CD14-positive monocyte (primary cell): ENCODE measurements around the gene IDS. TPM values are rescaled to one million over a fixed set of nuclear protein-coding genes. Genes with fewer than 3 reads are reported as not detected.

Experiments used
- DNase-seq, 3 donors: peaks; one replicate each; pipeline ENCODE4 v3.0.0-alpha.2; 2011 to 2022
- H2AFZ ChIP-seq: 2 replicates; pipeline ENCODE4 v1.6.0; 2012; ENCODE audit warnings: mild to moderate bottlenecking, low read depth, low read length, inconsistent platforms; ENCODE audit not compliant: insufficient read depth, poor library complexity, severe bottlenecking
- H3K27ac ChIP-seq, 2 donors: 1 replicate in 1 of 2; 2 replicates in 1 of 2; pipeline ENCODE4 v1.5.1; 2012 to 2013; ENCODE audit warnings: low read length in 2 of 2, control low read depth in 1 of 2, inconsistent platforms in 1 of 2, low read depth in 1 of 2, mild to moderate bottlenecking in 1 of 2
- H3K27me3 ChIP-seq, 2 donors: one replicate each; pipeline versions ENCODE4 v1.6.0 to v1.6.1; 2011 to 2013; ENCODE audit warnings: low read length in 2 of 2; ENCODE audit not compliant: control insufficient read depth in 2 of 2, insufficient read depth in 2 of 2
- H3K36me3 ChIP-seq, 2 donors: replicated peaks in 1 of 2; 1 replicate in 1 of 2; 2 replicates in 1 of 2; pipeline versions ENCODE4 v1.5.1 to v1.6.1; 2012 to 2013; ENCODE audit warnings: low read length in 2 of 2, control low read depth in 1 of 2, inconsistent platforms in 1 of 2, mild to moderate bottlenecking in 1 of 2; ENCODE audit not compliant: insufficient read depth in 2 of 2, control insufficient read depth in 1 of 2
- H3K4me1 ChIP-seq, 2 donors: 1 replicate in 1 of 2; 2 replicates in 1 of 2; pipeline versions ENCODE4 v1.5.1 to v1.6.1; 2012 to 2013; ENCODE audit warnings: low read length in 2 of 2, control low read depth in 1 of 2, inconsistent platforms in 1 of 2, mild to moderate bottlenecking in 1 of 2, moderate library complexity in 1 of 2; ENCODE audit not compliant: insufficient read depth in 2 of 2, control insufficient read depth in 1 of 2
- H3K4me2 ChIP-seq: replicated peaks from 2 replicates; pipeline ENCODE3; 2012; ENCODE audit warnings: low read length, moderate library complexity, mild to moderate bottlenecking; ENCODE audit not compliant: poor library complexity, severe bottlenecking; ENCODE audit errors: extremely low read depth
- H3K4me3 ChIP-seq, 3 experiments: fragments of 200-600 bp in 1 of 3; sonication (generic) in 1 of 3; replicated peaks in 1 of 3; 1 replicate in 2 of 3; 2 replicates in 1 of 3; pipeline ENCODE4 v1.5.1; 2011 to 2013; ENCODE audit warnings: low read length in 3 of 3, mild to moderate bottlenecking in 3 of 3, control low read depth in 2 of 3, low read depth in 2 of 3, inconsistent platforms in 1 of 3, moderate library complexity in 1 of 3
- H3K79me2 ChIP-seq: 2 replicates; pipeline ENCODE4 v1.6.0; 2012; ENCODE audit warnings: mild to moderate bottlenecking, control low read depth, inconsistent platforms, low read length, moderate library complexity; ENCODE audit not compliant: insufficient read depth
- H3K9ac ChIP-seq: 2 replicates; pipeline ENCODE4 v1.6.0; 2017; ENCODE audit warnings: low read length, mild to moderate bottlenecking; ENCODE audit not compliant: insufficient read depth, poor library complexity, severe bottlenecking
- H3K9me3 ChIP-seq, 2 donors: replicated peaks in 1 of 2; 1 replicate in 1 of 2; 2 replicates in 1 of 2; pipeline versions ENCODE4 v1.5.1 to v1.6.1; 2012 to 2013; ENCODE audit warnings: low read length in 2 of 2, control low read depth in 1 of 2; ENCODE audit not compliant: control insufficient read depth in 1 of 2, insufficient read depth in 1 of 2
- H4K20me1 ChIP-seq: 2 replicates; pipeline ENCODE4 v1.6.0; 2012; ENCODE audit warnings: mild to moderate bottlenecking, low read length, control low read depth, moderate library complexity; ENCODE audit not compliant: insufficient read depth
- H3K27ac Mint-ChIP-seq, 7 donors: one replicate each; pipeline ENCODE4 v1.8.0; 2020; ENCODE audit warnings: mild to moderate bottlenecking in 7 of 7, mixed read lengths in 7 of 7, moderate library complexity in 6 of 7, inconsistent platforms in 2 of 7
- H3K27me3 Mint-ChIP-seq, 3 donors: one replicate each; pipeline ENCODE4 v1.8.0; 2021 to 2022; ENCODE audit warnings: low read depth in 3 of 3, mild to moderate bottlenecking in 3 of 3, mixed read lengths in 3 of 3, moderate library complexity in 3 of 3, inconsistent platforms in 1 of 3
- H3K36me3 Mint-ChIP-seq, 2 donors: one replicate each; pipeline ENCODE4 v1.8.0; 2020; ENCODE audit warnings: mixed read lengths in 2 of 2, inconsistent platforms in 1 of 2, mild to moderate bottlenecking in 1 of 2
- H3K4me1 Mint-ChIP-seq: one replicate; pipeline ENCODE4 v1.8.0; 2020; ENCODE audit warnings: mild to moderate bottlenecking, mixed read lengths
- H3K4me3 Mint-ChIP-seq, 2 donors: one replicate each; pipeline ENCODE4 v1.8.0; 2020; ENCODE audit warnings: mild to moderate bottlenecking in 2 of 2, mixed read lengths in 2 of 2, moderate library complexity in 1 of 2
- H3K9me3 Mint-ChIP-seq, 7 donors: one replicate each; pipeline ENCODE4 v1.8.0; 2020 to 2022; ENCODE audit warnings: mixed read lengths in 7 of 7, mild to moderate bottlenecking in 6 of 7, moderate library complexity in 6 of 7, inconsistent platforms in 2 of 7
- WGBS: methylation state at CpG from one replicate; pipeline ENCODE4 v1.1.5; 2013; ENCODE audit warnings: missing lambda C conversion rate; ENCODE audit not compliant: insufficient coverage; 5-methylcytosine and 5-hydroxymethylcytosine counted together
- intact Hi-C, 2 donors: fragments of 100-400 bp; cut with micrococcal nuclease; formaldehyde crosslinking; loops; one replicate each; pipeline versions ENCODE4 v1.15.0 to v1.15.1; 2023
- polyA plus RNA-seq, 3 donors: library from polyadenylated mRNA; depleted of rRNA in 1 of 3; unstranded in 2 of 3; stranded (reverse) in 1 of 3; fragments of 300-500 nt in 2 of 3; fragments of >200 nt in 1 of 3; fragmentation: Illumina TruSeq in 2 of 3; gene quantifications; 1 replicate in 2 of 3; 2 replicates in 1 of 3; pipeline ENCODE4 v1.2.3, GENCODE V29; 2012 to 2021
- TF ChIP-seq, protein P1 (sequence below): fragments of 200-600 bp; IDR thresholded peaks from one replicate; pipeline ENCODE4 v1.8.0; 2022; ENCODE audit warnings: antibody characterized with exemption, mild to moderate bottlenecking

The IDS gene
- polyA plus RNA-seq, 3 donors: 79.5 to 113 (median 94.3) TPM

DNA sequence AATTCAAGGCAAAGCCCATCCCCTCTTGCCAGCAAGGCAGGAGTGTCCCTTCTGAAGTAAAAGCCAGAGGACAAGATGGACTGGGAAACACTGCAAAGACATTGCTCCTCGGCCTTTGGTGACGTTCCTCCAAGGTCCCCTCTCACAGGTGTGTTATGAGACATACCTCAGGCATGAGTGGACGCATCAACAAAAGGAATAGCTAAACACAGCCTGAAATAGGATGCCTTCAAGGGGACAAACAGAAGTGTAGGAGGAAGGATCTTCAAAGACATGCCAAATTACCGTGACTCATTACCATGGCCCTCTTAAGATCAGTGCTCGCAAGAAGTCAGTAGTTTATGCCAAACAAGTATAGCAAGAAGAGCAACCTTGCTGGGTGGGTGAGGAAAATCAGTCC is 6.0 kb upstream of the IDS start:
- intact Hi-C loops: no loop called here
- Histone ChIP-seq H3K36me3 (no peaks in the 10 kb centered on the region), H3K9ac (no peak overlapping the region), H3K4me1 (peaks cover 21 to 26% of the 10 kb centered on the region in 2 donors), H3K4me3 (no peak overlapping the region), H3K4me2 (no peak overlapping the region), H3K9me3 (no peaks in the 10 kb centered on the region), H3K79me2 (no peaks in the 10 kb centered on the region), H3K27ac (no peak overlapping the region), H4K20me1 (no peaks in the 10 kb centered on the region), H3K27me3 (no peaks in the 10 kb centered on the region), H2AFZ (no peak overlapping the region)
- peaks cover 23% of the 10 kb centered on the region for H3K4me1 Mint-ChIP-seq
- no peak for DNase-seq
- peaks cover 0 to 3% (median 3%) of the 10 kb centered on the region in 3 donors for H3K27me3 Mint-ChIP-seq
- TF ChIP-seq, protein P1, sequence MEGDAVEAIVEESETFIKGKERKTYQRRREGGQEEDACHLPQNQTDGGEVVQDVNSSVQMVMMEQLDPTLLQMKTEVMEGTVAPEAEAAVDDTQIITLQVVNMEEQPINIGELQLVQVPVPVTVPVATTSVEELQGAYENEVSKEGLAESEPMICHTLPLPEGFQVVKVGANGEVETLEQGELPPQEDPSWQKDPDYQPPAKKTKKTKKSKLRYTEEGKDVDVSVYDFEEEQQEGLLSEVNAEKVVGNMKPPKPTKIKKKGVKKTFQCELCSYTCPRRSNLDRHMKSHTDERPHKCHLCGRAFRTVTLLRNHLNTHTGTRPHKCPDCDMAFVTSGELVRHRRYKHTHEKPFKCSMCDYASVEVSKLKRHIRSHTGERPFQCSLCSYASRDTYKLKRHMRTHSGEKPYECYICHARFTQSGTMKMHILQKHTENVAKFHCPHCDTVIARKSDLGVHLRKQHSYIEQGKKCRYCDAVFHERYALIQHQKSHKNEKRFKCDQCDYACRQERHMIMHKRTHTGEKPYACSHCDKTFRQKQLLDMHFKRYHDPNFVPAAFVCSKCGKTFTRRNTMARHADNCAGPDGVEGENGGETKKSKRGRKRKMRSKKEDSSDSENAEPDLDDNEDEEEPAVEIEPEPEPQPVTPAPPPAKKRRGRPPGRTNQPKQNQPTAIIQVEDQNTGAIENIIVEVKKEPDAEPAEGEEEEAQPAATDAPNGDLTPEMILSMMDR: no peak
- no peak overlapping the region for H3K27ac Mint-ChIP-seq
- H3K9me3 Mint-ChIP-seq: no peaks in the 10 kb centered on the region
- WGBS: no CpG with 5 or more reads among the region's 5 CpGs
- no peak overlapping the region for H3K4me3 Mint-ChIP-seq
- no peaks in the 10 kb centered on the region for H3K36me3 Mint-ChIP-seq

GRCh38 chrX:149510386-149510785 is 5.3 kb upstream of the IDS start:
- H3K4me3 Mint-ChIP-seq: peak overlapping the region in 1 of 2 donors; percentile 70
- H3K27me3 Mint-ChIP-seq: peaks cover 0 to 3% (median 3%) of the 10 kb centered on the region in 3 donors
- no peaks in the 10 kb centered on the region for H3K36me3 Mint-ChIP-seq
- Histone ChIP-seq H3K9ac (no peak overlapping the region), H3K4me2 (no peak overlapping the region), H4K20me1 (no peaks in the 10 kb centered on the region), H3K36me3 (no peaks in the 10 kb centered on the region), H3K27me3 (no peaks in the 10 kb centered on the region), H3K4me1 (peaks cover 17 to 22% of the 10 kb centered on the region in 2 donors), H2AFZ (no peak overlapping the region), H3K9me3 (no peaks in the 10 kb centered on the region), H3K27ac (peak overlapping the region in 1 of 2 donors; percentile 15), H3K79me2 (no peaks in the 10 kb centered on the region), H3K4me3 (no peak overlapping the region)
- no CpG with 5 or more reads among the region's 4 CpGs for WGBS
- H3K4me1 Mint-ChIP-seq: peaks cover 23% of the 10 kb centered on the region
- intact Hi-C loops: no loop called here
- peak overlapping the region in 6 of 7 donors; percentile 5 to 80 (median 25) for H3K27ac Mint-ChIP-seq
- H3K9me3 Mint-ChIP-seq: no peaks in the 10 kb centered on the region
- peak; percentile 29 to 56 (median 43) for DNase-seq
- TF ChIP-seq, protein P1: peak; percentile 20
